ENCODE measurements around the gene ANKS1B.

GRCh38 chr12:98748463-98748862, 1236.3 kb downstream of the ANKS1B start:
- TF ChIP-seq EP300 (IDR thresholded peaks at IDR 0.05), result no peak
- TF ChIP-seq POLR2A (IDR thresholded peaks at IDR 0.05), result no peak
- no peak for TF ChIP-seq CTCF (IDR thresholded peaks at IDR 0.05)
- no peak for TF ChIP-seq POLR2AphosphoS5 (IDR thresholded peaks at IDR 0.05)

Data from suprapubic skin (tissue), 4 donors.